ENCODE measurements around the gene LZTR1. TPM values are rescaled to one million over a fixed set of nuclear protein-coding genes. Genes with fewer than 3 reads are reported as not detected.

The LZTR1 gene
- total RNA-seq, 4 donors from 2014 or later = 41.1 to 60.8 (median 43.4) TPM

- TF ChIP-seq, protein P1, sequence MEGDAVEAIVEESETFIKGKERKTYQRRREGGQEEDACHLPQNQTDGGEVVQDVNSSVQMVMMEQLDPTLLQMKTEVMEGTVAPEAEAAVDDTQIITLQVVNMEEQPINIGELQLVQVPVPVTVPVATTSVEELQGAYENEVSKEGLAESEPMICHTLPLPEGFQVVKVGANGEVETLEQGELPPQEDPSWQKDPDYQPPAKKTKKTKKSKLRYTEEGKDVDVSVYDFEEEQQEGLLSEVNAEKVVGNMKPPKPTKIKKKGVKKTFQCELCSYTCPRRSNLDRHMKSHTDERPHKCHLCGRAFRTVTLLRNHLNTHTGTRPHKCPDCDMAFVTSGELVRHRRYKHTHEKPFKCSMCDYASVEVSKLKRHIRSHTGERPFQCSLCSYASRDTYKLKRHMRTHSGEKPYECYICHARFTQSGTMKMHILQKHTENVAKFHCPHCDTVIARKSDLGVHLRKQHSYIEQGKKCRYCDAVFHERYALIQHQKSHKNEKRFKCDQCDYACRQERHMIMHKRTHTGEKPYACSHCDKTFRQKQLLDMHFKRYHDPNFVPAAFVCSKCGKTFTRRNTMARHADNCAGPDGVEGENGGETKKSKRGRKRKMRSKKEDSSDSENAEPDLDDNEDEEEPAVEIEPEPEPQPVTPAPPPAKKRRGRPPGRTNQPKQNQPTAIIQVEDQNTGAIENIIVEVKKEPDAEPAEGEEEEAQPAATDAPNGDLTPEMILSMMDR (IDR thresholded peaks at IDR 0.05; ENCODE audit: low read depth) = no peak
Observed at GRCh38 chr22:21000987-21001600, 19.0 kb downstream of the LZTR1 start.

DNA sequence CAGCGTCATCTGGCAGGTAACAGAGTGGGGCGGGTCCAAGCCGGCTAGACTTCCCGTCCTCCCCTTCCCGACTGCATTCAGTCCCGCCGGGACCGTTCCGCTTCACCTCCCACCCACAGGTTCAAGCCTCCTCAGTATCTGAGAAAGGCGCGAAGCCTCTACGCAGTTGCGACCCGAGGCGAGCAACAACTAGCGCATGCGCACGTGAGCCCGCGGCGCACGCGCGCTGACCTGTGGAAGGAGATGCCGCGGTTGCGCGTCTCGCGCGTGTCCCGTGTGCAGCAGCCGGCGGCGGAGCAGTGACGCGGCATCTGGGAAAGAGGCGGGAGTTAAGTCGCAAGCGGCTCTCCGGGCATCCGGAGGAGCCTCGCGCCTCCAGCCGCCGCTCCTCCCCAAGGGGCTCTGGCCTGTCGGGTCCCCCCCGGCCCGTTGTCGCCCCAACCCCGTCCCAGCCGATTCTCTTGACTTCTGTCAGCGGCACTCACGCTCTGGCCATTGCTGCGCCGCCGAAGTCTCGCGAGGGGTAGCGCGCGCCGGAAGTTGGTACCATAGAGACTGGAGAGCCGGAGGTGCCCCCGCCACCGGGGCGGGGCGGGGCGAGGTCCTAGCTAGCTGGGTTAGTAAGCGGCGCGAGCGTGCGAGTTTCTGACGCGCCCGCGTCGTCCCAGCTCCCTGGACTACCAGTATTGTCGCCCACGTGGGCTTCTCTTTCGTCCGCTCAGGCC is 19.7 kb downstream of the LZTR1 start, which contains the start of gene THAP7:
TSS of gene THAP7 (minus strand) at position 518 of the 725 bp plus-strand sequence. CDS start at position 311, 207 bp downstream.
- TF ChIP-seq, protein P1 (IDR thresholded peaks at IDR 0.05; ENCODE audit: low read depth) = no peak

GRCh38 chr22:21003782-21004181 is 21.7 kb downstream of the LZTR1 start:
- TF ChIP-seq, protein P1 (IDR thresholded peaks at IDR 0.05; ENCODE audit: low read depth) = no peak

GRCh38 chr22:21009638-21010425 is 27.7 kb downstream of the LZTR1 start:
- TF ChIP-seq, protein P1 (IDR thresholded peaks at IDR 0.05; ENCODE audit: low read depth) = no peak

DNA sequence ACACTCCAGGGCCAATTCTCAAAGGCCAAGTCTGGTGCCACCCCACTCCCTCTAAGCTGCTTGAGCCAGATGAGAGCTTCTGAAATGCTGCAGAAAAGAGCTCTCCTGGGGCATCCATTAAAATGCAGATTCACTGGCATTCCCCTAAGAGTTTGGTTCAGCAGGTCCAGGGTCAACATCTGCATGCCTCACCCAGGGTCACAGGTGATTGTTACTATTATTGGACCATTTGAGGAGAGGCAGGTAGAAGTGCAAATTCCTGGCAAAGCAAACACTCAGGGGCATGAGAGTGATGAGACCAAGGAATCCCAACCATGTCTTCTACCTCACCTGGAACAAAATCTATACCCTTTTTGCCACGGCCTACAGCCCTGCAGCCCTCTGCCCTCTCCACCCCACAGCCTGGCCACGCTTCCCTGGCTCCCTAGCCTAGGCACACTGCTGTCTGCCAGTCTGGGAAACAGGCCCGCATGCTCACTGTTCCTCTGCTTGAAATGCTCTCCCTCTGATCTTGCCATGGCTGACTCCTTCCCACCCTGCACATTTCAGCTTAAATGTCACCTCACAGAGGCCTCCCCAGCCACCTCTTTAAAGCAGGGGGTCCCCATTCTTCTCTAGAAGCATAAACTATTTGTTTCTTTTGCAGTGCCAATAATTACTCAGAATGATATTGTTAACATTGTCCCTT is 28.5 kb downstream of the LZTR1 start:
- TF ChIP-seq, protein P1 (IDR thresholded peaks at IDR 0.05; ENCODE audit: low read depth) = no peak

- TF ChIP-seq, protein P1 (IDR thresholded peaks at IDR 0.05; ENCODE audit: low read depth) = no peak
Observed at GRCh38 chr22:21012446-21013407, 30.6 kb downstream of the LZTR1 start.

Measured in subcutaneous adipose tissue (tissue), 4 donors.